PFSK-1 (cell line): ENCODE measurements around the gene HIP1.

Experiments used
- FOXP2 ChIP-seq: optimal IDR thresholded peaks from 2 replicates; pipeline ENCODE3; 2011; ENCODE audit warnings: borderline replicate concordance, control low read depth, inconsistent platforms; ENCODE audit not compliant: insufficient read depth; ENCODE audit errors: extremely low read length, extremely low read depth
- POLR2AphosphoS5 ChIP-seq: IDR thresholded peaks from 2 replicates; pipeline ENCODE4 v1.6.1; 2012; ENCODE audit warnings: low read depth, mild to moderate bottlenecking, control low read depth, low read length, moderate library complexity
- SIN3A ChIP-seq: IDR thresholded peaks from 2 replicates; pipeline ENCODE4 v1.6.1; 2012; ENCODE audit warnings: mild to moderate bottlenecking, low read length, moderate library complexity, borderline replicate concordance; ENCODE audit not compliant: insufficient read depth
- TAF1 ChIP-seq: IDR thresholded peaks from 2 replicates; pipeline ENCODE4 v1.6.1; 2012; ENCODE audit warnings: low read length, control low read depth, borderline replicate concordance; ENCODE audit not compliant: insufficient read depth
- TF ChIP-seq, protein P1 (sequence below), 2 experiments: IDR thresholded peaks; 2 replicates each; pipeline versions ENCODE4 v1.6.1 to v1.8.0; 2011 to 2012; ENCODE audit warnings: low read depth in 2 of 2, low read length in 2 of 2, control low read depth in 1 of 2, inconsistent platforms in 1 of 2, mild to moderate bottlenecking in 1 of 2, moderate library complexity in 1 of 2; ENCODE audit not compliant: insufficient read depth in 1 of 2

HIP1 gene

GRCh38 chr7:75669579-75669978 is 69.2 kb downstream of the HIP1 start:
- TF ChIP-seq FOXP2 = no peak
- no peak for TF ChIP-seq POLR2AphosphoS5
- TF ChIP-seq SIN3A = no peak
- TF ChIP-seq, protein P1, sequence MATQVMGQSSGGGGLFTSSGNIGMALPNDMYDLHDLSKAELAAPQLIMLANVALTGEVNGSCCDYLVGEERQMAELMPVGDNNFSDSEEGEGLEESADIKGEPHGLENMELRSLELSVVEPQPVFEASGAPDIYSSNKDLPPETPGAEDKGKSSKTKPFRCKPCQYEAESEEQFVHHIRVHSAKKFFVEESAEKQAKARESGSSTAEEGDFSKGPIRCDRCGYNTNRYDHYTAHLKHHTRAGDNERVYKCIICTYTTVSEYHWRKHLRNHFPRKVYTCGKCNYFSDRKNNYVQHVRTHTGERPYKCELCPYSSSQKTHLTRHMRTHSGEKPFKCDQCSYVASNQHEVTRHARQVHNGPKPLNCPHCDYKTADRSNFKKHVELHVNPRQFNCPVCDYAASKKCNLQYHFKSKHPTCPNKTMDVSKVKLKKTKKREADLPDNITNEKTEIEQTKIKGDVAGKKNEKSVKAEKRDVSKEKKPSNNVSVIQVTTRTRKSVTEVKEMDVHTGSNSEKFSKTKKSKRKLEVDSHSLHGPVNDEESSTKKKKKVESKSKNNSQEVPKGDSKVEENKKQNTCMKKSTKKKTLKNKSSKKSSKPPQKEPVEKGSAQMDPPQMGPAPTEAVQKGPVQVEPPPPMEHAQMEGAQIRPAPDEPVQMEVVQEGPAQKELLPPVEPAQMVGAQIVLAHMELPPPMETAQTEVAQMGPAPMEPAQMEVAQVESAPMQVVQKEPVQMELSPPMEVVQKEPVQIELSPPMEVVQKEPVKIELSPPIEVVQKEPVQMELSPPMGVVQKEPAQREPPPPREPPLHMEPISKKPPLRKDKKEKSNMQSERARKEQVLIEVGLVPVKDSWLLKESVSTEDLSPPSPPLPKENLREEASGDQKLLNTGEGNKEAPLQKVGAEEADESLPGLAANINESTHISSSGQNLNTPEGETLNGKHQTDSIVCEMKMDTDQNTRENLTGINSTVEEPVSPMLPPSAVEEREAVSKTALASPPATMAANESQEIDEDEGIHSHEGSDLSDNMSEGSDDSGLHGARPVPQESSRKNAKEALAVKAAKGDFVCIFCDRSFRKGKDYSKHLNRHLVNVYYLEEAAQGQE (IDR thresholded peaks at IDR 0.05; ENCODE audit: insufficient read depth in 1 of 2, low read depth in 2 of 2, low read length in 2 of 2) = no peak
- no peak for TF ChIP-seq TAF1

- TF ChIP-seq POLR2AphosphoS5 = no peak
- no peak for TF ChIP-seq SIN3A
- TF ChIP-seq, protein P1 (IDR thresholded peaks at IDR 0.05; ENCODE audit: insufficient read depth in 1 of 2, low read depth in 2 of 2, low read length in 2 of 2) = no peak
- TF ChIP-seq TAF1 = no peak
- no peak for TF ChIP-seq FOXP2
Observed at GRCh38 chr7:75667938-75668337, 70.8 kb downstream of the HIP1 start.

- TF ChIP-seq, protein P1 (IDR thresholded peaks at IDR 0.05; ENCODE audit: insufficient read depth in 1 of 2, low read depth in 2 of 2, low read length in 2 of 2) = no peak
- TF ChIP-seq TAF1 = no peak
- TF ChIP-seq FOXP2 = no peak
- no peak for TF ChIP-seq SIN3A
- TF ChIP-seq POLR2AphosphoS5 = no peak
Observed at GRCh38 chr7:75663302-75663907, 75.3 kb downstream of the HIP1 start.

- TF ChIP-seq, protein P1 (IDR thresholded peaks at IDR 0.05; ENCODE audit: insufficient read depth in 1 of 2, low read depth in 2 of 2, low read length in 2 of 2) = no peak
- TF ChIP-seq FOXP2 (no peak), TAF1 (no peak), SIN3A (no peak), POLR2AphosphoS5 (no peak)
Observed at GRCh38 chr7:75662579-75663301, 76.0 kb downstream of the HIP1 start.
